NT2/D1 (cell line): ENCODE data around the gene KCNH6.

Experiments used
- SUZ12 ChIP-seq: IDR thresholded peaks from 2 replicates; pipeline ENCODE4 v1.6.1; 2011; ENCODE audit not compliant: insufficient read length, insufficient read depth; ENCODE audit errors: extremely low read depth
- ZNF274 ChIP-seq: IDR thresholded peaks from 2 replicates; pipeline ENCODE4 v1.6.1; 2011; ENCODE audit warnings: mild to moderate bottlenecking, low read depth, low read length

DNA sequence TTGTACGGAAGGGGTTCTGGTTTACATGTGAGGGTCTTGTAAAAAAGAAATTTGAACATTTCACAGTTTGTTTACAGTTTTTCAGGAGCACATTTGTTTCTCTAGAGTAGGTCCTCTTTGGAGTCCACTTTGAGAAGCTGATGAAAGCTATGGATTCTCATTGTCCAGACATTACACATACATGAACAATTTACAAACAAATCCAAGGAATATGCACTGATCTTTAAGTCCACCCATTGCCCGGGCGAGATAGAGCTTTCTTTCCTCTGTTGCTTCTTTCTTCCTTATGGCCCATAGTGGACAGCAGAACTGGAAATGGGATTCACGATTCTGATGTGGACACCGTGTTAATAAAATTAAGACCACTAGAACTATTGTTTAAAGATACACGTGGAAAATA is 29.1 kb downstream of the KCNH6 start:
- no peak for TF ChIP-seq ZNF274
- TF ChIP-seq SUZ12 = no peak
